Measurements from ENCODE around the gene ADCY7.

DNA sequence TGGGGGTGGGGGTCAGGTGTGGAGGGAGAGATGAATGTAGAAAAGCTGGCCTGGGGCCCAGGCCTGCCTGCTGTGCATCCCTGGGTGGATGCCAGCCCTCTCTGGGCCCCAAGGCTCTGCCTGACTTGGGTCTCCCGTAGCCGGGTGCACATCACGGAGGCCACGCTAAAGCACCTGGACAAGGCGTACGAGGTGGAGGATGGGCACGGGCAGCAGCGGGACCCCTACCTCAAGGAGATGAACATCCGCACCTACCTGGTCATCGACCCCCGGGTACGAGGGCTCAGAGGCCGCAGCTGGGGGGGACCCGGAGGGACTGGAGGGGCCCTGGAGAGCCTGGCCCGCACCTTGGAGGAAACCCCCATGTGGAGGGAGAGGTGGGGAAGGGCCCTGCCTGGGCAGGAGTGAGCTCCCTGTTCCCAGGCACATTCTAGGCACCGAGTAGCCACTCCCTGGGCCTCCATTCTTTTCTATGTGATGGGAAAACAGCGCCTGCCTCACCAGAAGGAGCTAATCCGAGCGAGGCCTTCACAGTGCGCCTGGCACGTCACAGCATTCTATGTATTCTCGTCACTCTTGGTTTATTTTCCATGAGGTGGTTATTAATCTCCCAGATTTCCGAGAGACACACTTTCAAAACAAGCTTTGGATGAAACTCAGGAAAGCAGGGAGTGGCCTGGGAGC lies 34.7 kb downstream of the ADCY7 start:
- no peak for TF ChIP-seq CTCF (IDR thresholded peaks at IDR 0.05)
- TF ChIP-seq POLR2A (IDR thresholded peaks at IDR 0.05) = no peak
